GM18520 (cell line): ENCODE results near the gene LRIG2.
"Not testable (repeated sequence)": the region's sequence is repeated elsewhere in the genome, so short reads cannot be mapped to it uniquely, and the experiment has no call there.

Experiments
- ATAC-seq: cut with Tn5 transposase; IDR thresholded peaks from one replicate; pipeline ENCODE4 v1.9.1; 2021; ENCODE audit not compliant: unreplicated experiment

Gene LRIG2

DNA sequence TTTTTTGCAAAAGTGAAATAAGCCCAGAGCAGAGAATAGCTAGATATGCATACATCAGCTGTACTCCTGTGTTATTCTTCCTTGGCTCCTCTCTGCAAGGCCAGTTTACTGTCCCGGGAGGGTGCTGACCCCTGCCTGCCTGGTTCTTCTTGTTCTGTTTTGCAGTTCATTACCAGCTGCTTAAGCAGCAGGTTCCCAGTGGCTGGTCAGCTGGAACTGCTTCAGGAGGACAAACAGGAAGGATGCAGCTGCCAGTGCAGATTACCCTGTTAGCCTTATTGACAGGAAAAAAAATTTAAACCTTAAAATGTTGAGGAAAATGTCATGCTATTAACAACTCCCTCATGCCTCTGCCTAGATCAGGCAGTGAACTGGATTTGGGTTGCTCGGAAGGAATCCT lies 16.0 kb upstream of the LRIG2 start:
- ATAC-seq, result no peak

DNA sequence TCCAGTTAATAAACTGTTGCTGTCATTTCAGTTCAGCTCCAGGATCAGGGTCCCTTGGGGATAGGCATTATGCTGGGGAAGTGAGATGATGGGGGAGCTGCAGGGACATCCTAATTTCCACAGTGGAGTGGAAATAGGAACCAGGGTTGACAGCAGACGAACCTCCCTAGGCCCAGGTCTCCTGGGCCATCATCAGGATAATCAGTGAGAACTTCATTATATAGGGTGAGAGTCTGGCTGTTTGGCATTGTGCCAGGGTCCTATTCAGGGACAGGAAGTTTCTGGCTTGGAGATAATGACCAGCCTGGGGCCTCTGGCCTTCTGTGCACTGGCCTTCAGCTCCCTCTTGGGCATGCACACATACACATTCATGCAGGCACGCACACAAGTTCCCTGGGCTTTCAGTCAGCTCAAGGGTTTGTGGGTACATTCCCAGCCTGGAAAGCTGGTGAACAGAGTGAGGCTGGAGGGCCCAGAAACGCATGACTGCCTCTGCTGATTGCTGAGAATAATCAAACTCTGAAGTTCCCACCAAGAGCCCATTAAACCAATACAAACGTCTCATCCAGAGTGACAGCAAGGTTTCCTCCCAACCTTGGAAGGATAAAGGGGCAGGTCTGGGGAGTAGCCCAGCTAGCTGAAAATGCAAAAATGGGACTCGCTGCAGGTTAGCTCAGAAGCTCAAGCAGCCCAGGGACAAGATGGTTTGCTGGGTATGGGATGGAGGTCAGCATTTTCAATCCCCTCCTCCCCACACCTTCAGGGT lies 13.9 kb upstream of the LRIG2 start:
- ATAC-seq, result no peak

DNA sequence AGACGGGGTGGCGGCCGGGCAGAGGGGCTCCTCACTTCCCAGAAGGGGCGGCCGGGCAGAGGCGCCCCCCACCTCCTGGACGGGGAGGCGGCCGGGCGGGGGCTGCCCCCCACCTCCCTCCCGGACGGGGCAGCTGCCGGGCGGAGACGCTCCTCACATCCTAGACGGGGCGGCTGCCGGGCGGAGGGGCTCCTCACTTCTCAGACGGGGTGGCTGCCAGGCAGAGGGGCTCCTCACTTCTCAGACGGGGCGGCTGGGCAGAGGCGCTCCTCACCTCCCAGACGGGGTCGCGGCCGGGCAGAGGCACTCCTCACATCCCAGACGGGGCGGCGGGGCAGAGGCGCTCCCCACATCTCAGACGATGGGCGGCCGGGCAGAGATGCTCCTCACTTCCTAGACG lies 9.5 kb upstream of the LRIG2 start:
- not testable (repeated sequence) for ATAC-seq

DNA sequence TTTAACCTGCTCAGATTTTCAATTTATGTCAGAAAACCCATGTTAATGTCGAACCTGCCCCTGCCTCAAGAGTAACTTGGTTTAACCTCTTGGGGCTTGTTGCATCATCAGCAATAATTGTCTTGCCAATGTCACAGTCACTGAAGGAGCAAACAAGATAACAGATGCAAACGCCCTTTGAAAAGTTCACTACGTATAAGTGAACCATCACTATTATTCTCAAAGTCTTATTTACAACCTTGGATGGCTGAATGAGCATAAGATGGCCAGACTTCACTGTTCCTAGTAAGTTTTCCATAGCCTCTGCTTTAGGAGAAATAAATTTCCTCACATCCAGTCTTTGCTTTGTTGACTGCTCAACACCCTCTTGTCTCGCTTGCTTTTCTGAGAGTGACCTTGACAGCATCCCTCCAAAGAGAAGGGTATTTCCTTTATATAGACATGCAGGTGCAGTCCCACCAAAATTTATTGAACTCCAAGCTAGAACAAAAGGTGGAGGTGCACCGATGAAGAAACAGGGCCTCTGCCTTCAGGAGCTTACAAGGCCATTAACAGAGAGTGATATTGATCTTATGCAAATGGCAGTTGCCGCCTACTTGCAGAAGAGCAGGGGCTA lies 749 bp upstream of the LRIG2 start:
- no peak for ATAC-seq

DNA sequence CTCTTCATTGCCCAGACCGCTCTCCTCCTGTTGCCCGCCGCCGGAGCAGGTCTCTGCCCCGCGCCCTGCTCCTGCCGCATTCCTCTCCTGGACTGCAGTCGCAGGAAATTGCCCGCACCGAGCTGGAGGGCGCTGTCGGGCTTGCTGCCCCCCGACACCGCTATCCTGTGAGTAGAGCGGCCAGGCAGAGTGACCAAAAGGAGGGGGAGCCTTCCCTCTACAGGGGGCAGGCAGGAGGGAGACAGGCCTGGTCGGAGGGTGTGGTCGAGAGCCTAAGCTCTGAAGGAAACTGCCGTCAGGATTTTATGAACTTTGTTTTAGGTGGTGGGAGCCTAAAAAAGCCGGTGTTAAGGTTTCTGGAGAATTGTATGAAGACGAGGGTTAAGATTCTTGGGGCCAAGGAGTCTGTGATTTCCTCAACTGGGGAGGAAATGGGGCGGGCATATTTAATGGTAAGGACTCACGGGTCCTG lies 517 bp downstream of the LRIG2 start:
- ATAC-seq, result peak; percentile 8

DNA sequence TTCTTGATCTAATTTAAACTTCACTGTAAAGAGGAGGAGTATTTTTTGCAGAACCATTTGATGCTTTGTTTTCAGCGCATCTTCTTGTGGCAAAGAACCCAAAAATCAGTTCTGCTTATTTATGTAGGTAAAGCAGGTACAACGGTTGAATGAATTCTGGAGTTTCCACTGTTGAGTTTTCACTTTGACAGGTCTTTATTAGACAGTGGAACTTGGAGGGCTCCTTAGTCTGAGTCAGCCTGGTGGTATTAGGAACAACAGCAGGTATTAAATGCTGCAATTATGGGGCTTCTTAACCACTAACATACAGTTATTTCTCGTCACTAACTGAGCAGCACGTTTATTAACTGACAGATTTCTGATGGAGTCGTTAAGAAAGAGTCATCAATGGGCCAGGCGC lies 1.2 kb downstream of the LRIG2 start:
- ATAC-seq, result no peak

DNA sequence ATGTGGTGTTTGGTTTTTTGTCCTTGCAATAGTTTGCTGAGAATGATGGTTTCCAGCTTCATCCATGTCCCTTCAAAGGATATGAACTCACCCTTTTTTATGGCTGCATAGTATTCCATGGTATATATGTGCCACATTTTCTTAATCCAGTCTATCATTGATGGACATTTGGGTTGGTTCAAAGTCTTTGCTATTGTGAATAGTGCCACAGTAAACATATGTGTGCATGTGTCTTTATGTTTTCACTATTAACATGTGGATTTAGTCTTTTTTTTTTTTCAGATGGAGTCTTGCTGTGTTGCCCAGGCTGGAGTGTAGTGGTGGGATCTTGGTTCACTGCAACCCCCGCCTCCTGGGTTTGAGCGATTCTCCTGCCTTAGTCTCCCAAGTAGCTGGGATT lies 5.0 kb downstream of the LRIG2 start:
- not testable (repeated sequence) for ATAC-seq

DNA sequence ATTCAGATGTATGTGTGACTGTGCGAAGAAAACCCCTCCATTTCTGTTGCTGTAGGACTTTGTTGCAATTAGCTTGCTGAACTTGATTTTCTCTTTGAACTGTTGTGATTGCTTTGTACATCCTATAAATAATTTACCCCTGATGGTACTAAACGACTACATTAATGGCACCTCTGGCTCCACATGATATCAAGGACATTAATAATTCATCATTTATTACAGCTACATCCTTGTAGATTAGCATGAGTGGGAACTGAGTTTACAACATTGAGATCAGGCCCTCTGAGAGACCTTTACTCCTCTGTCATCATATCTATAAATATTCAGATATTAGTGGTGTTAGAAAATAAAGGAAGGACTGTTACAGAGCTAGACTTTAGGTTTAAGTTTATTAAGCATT lies 13.5 kb downstream of the LRIG2 start:
- no peak for ATAC-seq

DNA sequence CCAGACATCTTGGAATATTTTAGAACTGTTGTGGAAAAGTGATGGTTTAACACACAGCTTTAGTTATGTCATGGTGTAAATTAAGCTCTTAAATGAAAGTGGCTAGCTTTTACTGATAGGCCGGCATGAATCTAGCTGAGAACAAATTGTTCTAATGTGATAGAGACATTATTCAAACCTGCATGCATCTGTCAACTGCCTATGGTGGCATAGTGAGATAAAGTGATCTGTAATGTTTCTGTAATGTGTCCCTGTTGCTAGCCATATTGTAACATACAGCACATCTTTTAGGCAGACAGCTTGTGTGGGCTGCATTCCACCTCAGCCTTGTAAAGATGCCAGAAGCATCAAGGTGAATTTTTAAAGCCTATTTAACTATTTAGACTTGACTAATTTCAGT lies 16.0 kb downstream of the LRIG2 start:
- no peak for ATAC-seq

DNA sequence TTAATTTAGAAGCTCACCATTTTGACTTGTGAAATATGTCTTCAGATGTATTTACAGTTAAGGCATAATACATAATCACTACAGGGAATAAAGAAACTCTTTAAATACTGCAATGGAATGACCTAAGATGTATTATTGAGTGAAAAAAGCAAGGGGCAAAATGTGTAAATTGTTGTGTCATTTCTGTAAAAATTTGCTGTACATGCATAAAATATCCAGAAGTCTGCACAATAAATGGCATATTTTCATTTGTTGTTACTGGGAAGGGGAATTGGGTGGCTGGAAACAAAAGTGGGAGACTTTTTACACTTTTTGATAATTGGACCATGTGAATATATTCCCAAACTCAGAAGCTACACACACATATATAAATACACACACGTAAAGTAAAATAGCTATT lies 17.1 kb downstream of the LRIG2 start:
- ATAC-seq, result no peak

DNA sequence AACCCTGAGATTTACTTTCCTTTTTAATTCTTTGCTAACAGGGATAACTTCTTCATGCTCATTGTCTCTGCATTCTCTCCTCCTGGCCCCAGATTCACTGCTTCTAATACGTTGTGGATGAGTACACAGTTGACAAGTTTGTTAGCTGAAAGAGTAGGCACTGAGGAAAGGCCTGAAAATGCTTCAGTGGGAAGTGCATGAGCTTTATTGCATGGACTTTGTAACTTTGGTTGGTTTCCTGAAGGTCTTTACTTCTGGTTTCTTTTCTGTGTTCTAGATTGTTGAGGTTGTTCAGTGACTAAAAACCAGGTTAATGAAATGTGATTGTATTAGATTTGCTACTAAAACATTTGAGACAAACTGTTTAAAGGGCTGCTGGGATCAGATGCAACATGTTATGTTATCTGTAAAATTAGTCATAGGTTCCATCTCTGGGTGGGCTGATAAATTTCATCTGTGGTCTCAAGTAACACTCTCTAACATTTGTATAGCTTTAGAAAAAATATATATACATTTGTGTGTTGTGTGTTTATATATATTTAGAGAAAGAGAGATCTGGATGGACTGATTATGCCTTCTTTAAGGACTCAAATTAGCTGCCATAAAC lies 19.1 kb downstream of the LRIG2 start:
- ATAC-seq, result no peak

DNA sequence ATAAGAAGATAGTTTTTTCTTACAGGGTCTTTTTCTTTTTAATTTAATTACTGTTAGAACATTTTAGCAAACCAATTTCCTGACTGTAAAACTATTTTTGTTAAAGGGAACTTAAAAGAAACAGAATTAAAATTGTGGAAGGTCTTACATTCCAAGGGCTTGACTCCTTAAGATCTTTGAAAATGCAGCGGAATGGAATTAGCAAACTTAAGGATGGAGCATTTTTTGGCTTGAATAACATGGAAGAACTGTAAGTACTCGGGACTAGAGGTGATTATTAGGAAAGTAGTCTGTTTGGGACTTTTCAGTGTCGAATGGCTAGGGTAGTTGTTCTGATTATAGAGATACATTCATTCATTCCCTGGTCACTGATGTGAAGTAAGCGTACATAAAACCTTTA lies 21.5 kb downstream of the LRIG2 start:
- no peak for ATAC-seq

DNA sequence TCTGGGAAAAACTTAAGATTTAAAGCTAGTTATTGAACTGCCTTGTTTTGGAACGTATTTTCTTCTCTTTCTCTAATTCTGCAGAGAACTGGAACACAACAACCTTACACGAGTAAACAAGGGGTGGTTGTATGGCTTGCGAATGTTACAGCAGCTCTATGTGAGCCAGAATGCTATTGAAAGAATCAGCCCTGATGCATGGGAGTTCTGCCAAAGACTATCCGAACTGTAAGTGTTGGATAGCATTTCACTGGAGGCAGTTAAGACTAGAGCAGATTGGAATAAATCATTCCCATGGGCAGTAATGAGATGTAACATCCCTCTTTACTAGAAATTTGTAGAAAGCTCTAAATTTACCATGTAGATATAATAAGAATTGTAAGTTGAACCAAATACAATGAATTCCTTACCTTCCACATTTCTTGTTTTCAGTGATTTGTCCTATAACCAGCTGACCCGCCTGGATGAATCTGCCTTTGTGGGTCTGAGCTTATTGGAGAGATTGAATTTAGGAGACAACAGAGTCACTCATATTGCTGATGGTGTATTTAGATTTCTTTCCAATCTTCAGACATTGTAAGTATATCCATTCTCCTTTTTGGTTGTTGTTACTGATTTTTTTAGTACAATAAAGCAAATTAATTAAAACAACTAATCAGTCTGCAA lies 22.9 kb downstream of the LRIG2 start:
- no peak for ATAC-seq

DNA sequence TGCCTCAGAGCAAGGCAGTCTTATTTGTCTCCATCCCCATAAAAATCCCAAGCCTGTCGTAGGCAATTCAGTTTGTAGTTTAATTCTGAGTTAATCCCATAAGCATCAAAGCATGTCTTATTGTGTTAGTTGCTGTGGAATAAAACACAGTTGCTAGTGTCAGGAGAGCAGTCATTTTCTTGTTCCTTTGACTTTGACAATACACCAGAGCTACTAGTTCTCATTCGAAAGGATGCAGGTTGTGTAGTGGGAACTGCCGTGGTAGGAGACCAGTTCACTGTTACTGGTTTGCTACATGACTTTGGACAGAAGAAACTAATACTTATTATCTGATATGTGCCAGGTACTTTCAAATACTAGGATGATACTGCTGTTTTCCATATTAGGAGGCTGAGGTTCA lies 23.5 kb downstream of the LRIG2 start:
- ATAC-seq, result no peak

DNA sequence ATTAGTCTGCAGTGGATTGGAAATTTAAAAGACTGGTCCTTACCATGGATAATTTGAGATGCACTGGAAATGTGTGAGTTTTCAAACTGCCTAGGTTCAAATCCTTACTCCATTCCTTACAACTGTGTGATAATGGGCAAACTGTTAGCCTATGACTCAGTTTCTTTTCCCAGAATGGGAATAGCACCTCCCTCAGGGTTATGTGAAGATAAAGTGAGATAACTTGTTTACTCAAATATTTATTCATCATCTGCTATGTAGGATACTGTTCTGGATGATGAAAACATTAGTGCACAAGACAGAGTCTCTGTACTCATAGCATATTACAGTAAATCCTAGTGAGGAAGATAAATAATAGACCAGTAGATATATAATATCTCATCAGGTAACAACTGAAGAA lies 28.6 kb downstream of the LRIG2 start:
- no peak for ATAC-seq

DNA sequence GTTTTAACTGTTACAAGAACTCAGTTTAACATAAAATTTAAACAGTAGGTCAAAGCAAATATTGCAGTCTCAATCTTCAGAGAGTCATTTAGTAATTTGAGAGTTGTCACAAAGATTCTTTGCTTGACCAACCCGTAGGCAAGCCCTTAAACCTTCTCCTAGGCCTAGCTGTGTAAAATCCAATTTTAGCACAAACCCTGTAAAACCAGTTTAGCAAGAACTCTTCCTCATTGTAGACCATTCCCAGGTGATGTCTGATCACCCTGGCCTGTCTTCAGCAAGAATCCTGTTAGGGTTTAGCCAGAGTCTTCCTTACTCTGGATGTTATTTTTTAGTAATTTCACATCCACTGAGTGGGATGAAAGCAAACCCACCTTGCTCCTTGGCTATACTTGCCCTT lies 30.1 kb downstream of the LRIG2 start:
- ATAC-seq, result no peak

DNA sequence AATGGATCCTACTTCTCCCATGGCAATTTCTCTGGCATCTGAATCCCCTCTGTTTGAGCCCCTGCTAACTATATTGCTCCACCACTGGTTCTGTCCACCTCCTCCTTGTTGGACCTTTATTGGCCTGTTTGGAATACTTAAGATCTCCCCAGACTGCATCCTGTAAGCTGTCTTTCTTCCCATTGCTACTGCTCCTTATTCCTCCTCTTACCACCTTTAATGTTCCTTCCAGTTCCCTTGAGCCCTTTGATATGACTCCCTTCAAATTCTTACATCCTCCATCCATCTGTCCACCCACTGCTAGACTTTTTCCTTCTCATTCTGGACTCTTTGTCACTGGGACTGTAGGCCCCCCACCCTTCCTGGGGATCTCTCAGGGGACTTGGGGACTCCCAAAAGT lies 31.0 kb downstream of the LRIG2 start:
- ATAC-seq, result no peak

DNA sequence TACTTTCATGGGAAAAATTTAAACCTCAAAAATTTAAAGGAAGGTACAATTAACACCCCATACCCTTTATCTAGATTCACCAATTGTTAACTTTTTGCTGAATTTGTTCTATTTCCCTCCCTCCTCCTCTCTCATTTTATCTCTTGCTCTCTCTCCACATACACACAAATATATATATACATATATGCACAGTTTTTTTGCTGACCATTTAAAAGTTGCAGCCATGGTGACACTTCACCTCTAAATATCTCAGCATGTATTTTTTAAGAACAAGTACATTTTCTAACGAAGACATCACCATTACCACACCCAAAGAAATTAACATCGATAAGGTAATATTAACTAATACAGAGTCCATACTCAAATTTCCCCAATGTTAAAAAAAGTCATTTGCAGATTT lies 33.9 kb downstream of the LRIG2 start:
- ATAC-seq, result no peak

DNA sequence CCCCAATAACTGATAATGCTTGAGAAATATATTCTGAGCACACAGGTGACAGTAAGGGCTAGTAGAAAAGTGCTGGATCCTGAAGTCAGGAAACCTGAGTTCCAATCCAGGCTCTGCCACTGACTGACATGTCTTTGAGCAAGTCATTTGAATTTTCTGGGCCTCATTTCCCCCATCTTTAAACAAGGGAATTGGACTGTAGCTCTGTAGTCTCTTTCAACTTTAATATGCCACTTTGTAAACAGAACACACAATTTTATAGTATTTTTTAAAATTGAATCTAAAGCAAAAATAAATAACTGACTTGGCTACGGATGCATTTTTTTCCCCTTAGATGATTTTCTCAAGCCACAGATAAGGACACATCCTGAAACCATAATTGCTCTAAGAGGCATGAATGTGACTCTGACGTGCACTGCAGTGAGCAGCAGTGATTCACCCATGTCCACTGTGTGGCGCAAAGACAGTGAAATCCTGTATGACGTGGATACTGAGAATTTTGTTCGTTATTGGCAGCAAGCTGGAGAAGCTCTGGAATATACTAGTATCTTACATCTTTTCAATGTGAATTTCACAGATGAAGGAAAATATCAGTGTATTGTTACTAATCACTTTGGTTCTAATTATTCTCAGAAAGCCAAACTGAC lies 37.0 kb downstream of the LRIG2 start:
- ATAC-seq, result no peak

DNA sequence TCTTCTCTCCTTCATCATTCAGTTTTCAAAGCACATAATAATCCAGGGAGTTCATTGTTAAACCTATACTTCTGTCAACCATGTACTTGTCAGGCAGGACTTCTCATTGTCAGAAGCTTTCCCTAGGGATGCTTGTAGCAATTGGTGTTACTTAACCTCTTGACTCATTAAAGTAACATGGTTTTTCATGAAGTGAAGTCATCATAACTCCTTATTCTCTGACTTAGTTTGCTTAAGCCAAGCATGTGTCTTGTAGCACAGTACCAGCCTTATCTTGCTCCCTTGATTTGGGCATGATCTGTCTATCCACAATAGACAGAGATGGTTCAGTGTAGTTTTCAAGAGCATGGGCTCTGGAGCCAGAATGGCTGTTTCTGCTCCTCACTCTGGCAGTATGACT lies 45.3 kb downstream of the LRIG2 start:
- ATAC-seq, result no peak

DNA sequence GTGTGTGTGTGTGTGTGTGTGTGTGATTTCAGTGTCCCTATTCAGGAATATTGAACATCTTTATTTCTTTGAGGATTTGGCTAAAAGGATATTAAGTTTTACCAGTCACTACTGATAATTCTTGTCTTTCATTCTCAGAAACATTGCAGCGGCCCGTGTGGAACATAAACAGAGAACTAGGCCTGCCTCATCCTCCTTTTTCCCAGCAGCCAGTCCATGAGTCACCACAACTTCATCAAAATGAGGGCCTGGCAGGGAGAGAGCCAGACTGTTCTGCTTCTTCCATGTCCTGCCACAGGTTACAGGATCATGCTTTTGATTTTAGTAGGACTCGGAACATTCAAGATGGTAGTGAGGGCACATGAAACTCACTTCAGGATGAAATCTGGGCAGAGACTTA lies 50.7 kb downstream of the LRIG2 start:
- ATAC-seq, result no peak
